IMR-90 (cell line): ENCODE measurements around the gene ZNF791. TPM values are rescaled to one million over a fixed set of nuclear protein-coding genes. Genes with fewer than 3 reads are reported as not detected.
A peak's percentile ranks its signal among the peaks of the same experiment; 100 is the strongest.

ENCODE experiments used
- ATAC-seq: fragments of 200-7000 bp; cut with Tn5 transposase; 2 replicates; pipeline ENCODE4 v1.9.1; 2020; ENCODE audit warnings: low read depth, mild to moderate bottlenecking, moderate library complexity
- BruUV-seq: library from RNA; stranded (reverse); fragments of 400-500 nt; replicated peaks from 2 replicates; lab custom pipeline; 2021; lab: Mats Ljungman, UMichigan
- CTCF ChIA-PET: fragments of 300-600 bp; formaldehyde crosslinking; extraction: SDS; loops from one replicate; lab custom pipeline; 2021; ENCODE audit warnings: antibody characterized with exemption; lab: Yijun Ruan, JAX
- POLR2A ChIA-PET: fragments of 300-600 bp; sonication (Branson Sonifier 250); formaldehyde crosslinking; loops from one replicate; lab custom pipeline; 2022; ENCODE audit warnings: antibody characterized with exemption; ENCODE audit not compliant: unreplicated experiment; lab: Charles Lee
- DNase-seq: peaks from one replicate; pipeline ENCODE4 v3.0.0; 2013
- H2AFZ ChIP-seq: replicated peaks from 2 replicates; pipeline ENCODE3; 2013; ENCODE audit warnings: low read length, mild to moderate bottlenecking; ENCODE audit not compliant: poor library complexity
- H2AK5ac ChIP-seq: 2 replicates; pipeline ENCODE4 v1.6.1; 2013; ENCODE audit warnings: low read depth, low read length, inconsistent platforms
- H2AK9ac ChIP-seq: replicated peaks from 2 replicates; pipeline ENCODE3; 2013; ENCODE audit warnings: mild to moderate bottlenecking, low read depth, low read length, moderate library complexity; ENCODE audit not compliant: poor library complexity
- H2BK120ac ChIP-seq: 2 replicates; pipeline ENCODE4 v1.6.1; 2013; ENCODE audit warnings: low read depth, low read length, inconsistent platforms
- H2BK15ac ChIP-seq: 3 replicates; pipeline ENCODE4 v1.6.1; 2013; ENCODE audit warnings: low read depth, low read length, inconsistent platforms
- H2BK20ac ChIP-seq: 2 replicates; pipeline ENCODE4 v1.6.1; 2013; ENCODE audit warnings: low read depth, mild to moderate bottlenecking, inconsistent platforms, low read length, moderate library complexity
- H2BK5ac ChIP-seq: 2 replicates; pipeline ENCODE4 v1.6.1; 2013; ENCODE audit warnings: mild to moderate bottlenecking, low read depth, low read length, inconsistent platforms; ENCODE audit not compliant: poor library complexity, severe bottlenecking
- H3K14ac ChIP-seq: replicated peaks from 2 replicates; pipeline ENCODE4 v1.6.1; 2013; ENCODE audit warnings: low read depth, low read length, inconsistent platforms
- H3K18ac ChIP-seq: 2 replicates; pipeline ENCODE4 v1.6.1; 2013; ENCODE audit warnings: low read depth, low read length, control low read depth
- H3K23ac ChIP-seq: 2 replicates; pipeline ENCODE4 v1.6.1; 2013; ENCODE audit warnings: low read depth, low read length, inconsistent platforms
- H3K27ac ChIP-seq: 2 replicates; pipeline ENCODE4 v1.5.1; 2013; ENCODE audit warnings: mild to moderate bottlenecking, control low read depth, low read length; ENCODE audit not compliant: insufficient read depth
- H3K27me3 ChIP-seq: 2 replicates; pipeline ENCODE4 v1.6.1; 2013; ENCODE audit warnings: low read length; ENCODE audit not compliant: control insufficient read depth, insufficient read depth
- H3K36me3 ChIP-seq: 2 replicates; pipeline ENCODE4 v1.6.1; 2013; ENCODE audit warnings: low read length, mixed read lengths; ENCODE audit not compliant: control insufficient read depth, insufficient read depth
- H3K4ac ChIP-seq: 2 replicates; pipeline ENCODE4 v1.6.1; 2013; ENCODE audit warnings: low read depth, low read length, inconsistent platforms
- H3K4me1 ChIP-seq: 2 replicates; pipeline ENCODE4 v1.6.1; 2013; ENCODE audit warnings: low read length, mixed read lengths; ENCODE audit not compliant: control insufficient read depth, insufficient read depth
- H3K4me2 ChIP-seq: 2 replicates; pipeline ENCODE4 v1.6.1; 2013; ENCODE audit warnings: low read depth, mild to moderate bottlenecking, control low read depth, low read length, moderate library complexity
- H3K4me3 ChIP-seq: 2 replicates; pipeline ENCODE4 v1.5.1; 2013; ENCODE audit warnings: low read depth, mild to moderate bottlenecking, control low read depth, low read length, moderate library complexity; ENCODE audit not compliant: insufficient read depth
- H3K56ac ChIP-seq: 2 replicates; pipeline ENCODE4 v1.6.1; 2013; ENCODE audit warnings: low read length, inconsistent platforms; ENCODE audit not compliant: insufficient read depth; ENCODE audit errors: extremely low read depth
- H3K79me1 ChIP-seq, 2 experiments: 2 replicates each; pipeline ENCODE4 v1.6.1; 2013; ENCODE audit warnings: low read length in 2 of 2, inconsistent platforms in 1 of 2, low read depth in 1 of 2
- H3K9ac ChIP-seq: 2 replicates; pipeline ENCODE4 v1.6.1; 2013; ENCODE audit warnings: low read depth, low read length, control low read depth
- H3K9me1 ChIP-seq: 2 replicates; pipeline ENCODE4 v1.6.1; 2013; ENCODE audit warnings: low read length, inconsistent platforms; ENCODE audit not compliant: insufficient read depth
- H3K9me3 ChIP-seq: 2 replicates; pipeline ENCODE4 v1.6.1; 2013; ENCODE audit warnings: low read length; ENCODE audit not compliant: control insufficient read depth, insufficient read depth
- H4K20me1 ChIP-seq: 2 replicates; pipeline ENCODE4 v1.6.1; 2013; ENCODE audit warnings: low read length, inconsistent platforms; ENCODE audit not compliant: insufficient read depth
- H4K5ac ChIP-seq: 2 replicates; pipeline ENCODE4 v1.6.1; 2013; ENCODE audit warnings: mild to moderate bottlenecking, low read depth, low read length, control low read depth
- H4K8ac ChIP-seq, 2 experiments: 2 replicates each; pipeline ENCODE4 v1.6.1; 2013; ENCODE audit warnings: low read depth in 2 of 2, low read length in 2 of 2, control low read depth in 1 of 2, inconsistent platforms in 1 of 2
- H4K91ac ChIP-seq: 2 replicates; pipeline ENCODE4 v1.6.1; 2013; ENCODE audit warnings: low read depth, low read length, inconsistent platforms; ENCODE audit not compliant: insufficient read depth
- WGBS, 2 experiments: methylation state at CpG; one replicate each; pipeline versions ENCODE4 v1.1.5 to v1.1.7; 2013; ENCODE audit warnings: missing lambda C conversion rate in 2 of 2; ENCODE audit not compliant: insufficient read length in 1 of 2; ENCODE audit errors: extremely low coverage in 2 of 2; 5-methylcytosine and 5-hydroxymethylcytosine counted together
- dilution Hi-C: fragments of 300-500 bp; cut with HindIII; formaldehyde crosslinking; loops from one replicate; pipeline ENCODE4 v1.14.3; 2018; ENCODE audit warnings: low sequenced_read_pairs; ENCODE audit not compliant: unreplicated experiment
- in situ Hi-C: fragments of 300-500 bp; cut with MboI; formaldehyde crosslinking; loops from 3 replicates; pipeline ENCODE4 v1.14.3; 2019; ENCODE audit warnings: low sequenced_read_pairs, inconsistent platforms, mixed read lengths
- intact Hi-C: fragments of 100-400 bp; cut with micrococcal nuclease; formaldehyde crosslinking; loops from 2 replicates; pipeline ENCODE4 v1.10.0; 2022
- polyA plus RNA-seq, 3 experiments: library from polyadenylated mRNA; depleted of rRNA; stranded (reverse); fragments of >200 nt; gene quantifications; 2 replicates each; pipeline ENCODE4 v1.2.3, GENCODE V29; 2012; ENCODE audit warnings: low replicate concordance in 1 of 3
- total RNA-seq: library from RNA; depleted of rRNA; stranded (reverse); fragments of >200 nt; gene quantifications from 2 replicates; pipeline ENCODE4 v1.2.3, GENCODE V29; 2012
- TF ChIP-seq, protein P1 (sequence below): conservative IDR thresholded peaks from 2 replicates; pipeline ENCODE4 v1.5.1; 2012; ENCODE audit warnings: mild to moderate bottlenecking, low read depth, low read length, improper control_type of control experiment
- TF ChIP-seq, protein P2 (sequence below): fragments of 150-350 bp; IDR thresholded peaks from 2 replicates; pipeline ENCODE4 v1.6.1; 2017; ENCODE audit warnings: mild to moderate bottlenecking, antibody characterized with exemption, low read length, low read depth

Gene ZNF791
- total and polyA plus RNA-seq, 2 of the 4 experiments (the other 2 are of a cell fraction), result 7.1 to 15.8 TPM

DNA sequence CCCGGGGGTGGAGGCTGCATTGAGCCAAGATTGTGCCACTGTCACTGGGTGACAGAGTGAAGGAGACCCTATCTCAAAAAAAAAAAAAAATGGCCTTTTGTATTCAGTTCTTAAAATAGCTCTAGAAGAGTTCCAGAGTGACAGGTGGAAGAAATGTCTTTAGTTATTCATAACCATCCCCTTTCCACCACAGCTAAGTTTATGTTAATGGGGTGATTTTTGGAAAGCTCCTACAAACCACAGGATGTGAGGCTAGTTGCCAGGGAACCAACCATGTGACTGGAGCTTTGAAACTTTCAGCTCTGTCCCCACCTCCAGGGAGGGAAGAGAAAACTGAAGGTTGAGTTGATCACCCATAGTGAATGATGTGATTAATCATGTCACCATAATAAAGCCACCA lies 7.0 kb upstream of the ZNF791 start:
- Histone ChIP-seq H4K91ac (no peak overlapping the region), H2BK20ac (no peak overlapping the region), H3K27me3 (no peaks in the 10 kb centered on the region), H3K9me1 (0 out of 2 replicates have a peak, but pooled peaks cover 1% of the 10 kb centered on the region), H3K36me3 (peaks cover 31% of the 10 kb centered on the region; the same call in 1 of the 2 replicates), H3K9me3 (no peaks in the 10 kb centered on the region), H3K4me2 (no peak overlapping the region), H3K4ac (no peak overlapping the region), H2AK9ac (no peak overlapping the region), H3K23ac (no peak overlapping the region), H3K27ac (no peak overlapping the region), H3K18ac (no peak overlapping the region), H2AK5ac (no peak overlapping the region), H3K14ac (no peak overlapping the region), H2BK5ac (no peak overlapping the region), H4K8ac (no peak overlapping the region), H3K4me3 (no peak overlapping the region), H2AFZ (no peak overlapping the region), H4K20me1 (no peaks in the 10 kb centered on the region), H3K56ac (no peak overlapping the region), H3K4me1 (no peaks in the 10 kb centered on the region), H2BK120ac (no peak overlapping the region), H3K79me1 (peaks cover 5 to 17% of the 10 kb centered on the region in 2 experiments; a peak in 3 of 4 replicates), H4K5ac (no peak overlapping the region), H3K9ac (no peak overlapping the region), H2BK15ac (no peak overlapping the region)
- BruUV-seq, result no TSS peak
- no CpG with 5 or more reads among the region's 1 CpG for WGBS, 2 experiments
- CTCF ChIA-PET, result no interaction called here
- dilution Hi-C loops (no loop called here), in situ Hi-C loops (no loop called here), intact Hi-C loops (no loop called here)
- DNase-seq (peak; percentile 67), ATAC-seq (peak; percentile 77)
- TF ChIP-seq, protein P1, sequence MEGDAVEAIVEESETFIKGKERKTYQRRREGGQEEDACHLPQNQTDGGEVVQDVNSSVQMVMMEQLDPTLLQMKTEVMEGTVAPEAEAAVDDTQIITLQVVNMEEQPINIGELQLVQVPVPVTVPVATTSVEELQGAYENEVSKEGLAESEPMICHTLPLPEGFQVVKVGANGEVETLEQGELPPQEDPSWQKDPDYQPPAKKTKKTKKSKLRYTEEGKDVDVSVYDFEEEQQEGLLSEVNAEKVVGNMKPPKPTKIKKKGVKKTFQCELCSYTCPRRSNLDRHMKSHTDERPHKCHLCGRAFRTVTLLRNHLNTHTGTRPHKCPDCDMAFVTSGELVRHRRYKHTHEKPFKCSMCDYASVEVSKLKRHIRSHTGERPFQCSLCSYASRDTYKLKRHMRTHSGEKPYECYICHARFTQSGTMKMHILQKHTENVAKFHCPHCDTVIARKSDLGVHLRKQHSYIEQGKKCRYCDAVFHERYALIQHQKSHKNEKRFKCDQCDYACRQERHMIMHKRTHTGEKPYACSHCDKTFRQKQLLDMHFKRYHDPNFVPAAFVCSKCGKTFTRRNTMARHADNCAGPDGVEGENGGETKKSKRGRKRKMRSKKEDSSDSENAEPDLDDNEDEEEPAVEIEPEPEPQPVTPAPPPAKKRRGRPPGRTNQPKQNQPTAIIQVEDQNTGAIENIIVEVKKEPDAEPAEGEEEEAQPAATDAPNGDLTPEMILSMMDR, result no peak
- TF ChIP-seq, protein P2, sequence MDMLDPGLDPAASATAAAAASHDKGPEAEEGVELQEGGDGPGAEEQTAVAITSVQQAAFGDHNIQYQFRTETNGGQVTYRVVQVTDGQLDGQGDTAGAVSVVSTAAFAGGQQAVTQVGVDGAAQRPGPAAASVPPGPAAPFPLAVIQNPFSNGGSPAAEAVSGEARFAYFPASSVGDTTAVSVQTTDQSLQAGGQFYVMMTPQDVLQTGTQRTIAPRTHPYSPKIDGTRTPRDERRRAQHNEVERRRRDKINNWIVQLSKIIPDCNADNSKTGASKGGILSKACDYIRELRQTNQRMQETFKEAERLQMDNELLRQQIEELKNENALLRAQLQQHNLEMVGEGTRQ, result peak; percentile 59; the same call in 1 of the 2 replicates
- POLR2A ChIA-PET, result no interaction called here
